HL-60/S4 (cell line): Measurements from ENCODE around the gene CEP135.

Experiments
- in situ Hi-C: fragments of 300-500 bp; cut with MboI; formaldehyde crosslinking; loops from 2 replicates; pipeline ENCODE4 v1.14.3; 2022; ENCODE audit warnings: low sequenced_read_pairs

Gene CEP135

GRCh38 chr4:56007154-56007553, 58.4 kb downstream of the CEP135 start:
- in situ Hi-C loops = no loop called here

GRCh38 chr4:56008206-56008605, 59.5 kb downstream of the CEP135 start:
- in situ Hi-C loops = no loop called here

- in situ Hi-C loops = no loop called here
These were observed 77.9 kb downstream of the CEP135 start for GRCh38 chr4:56026596-56026995.

GRCh38 chr4:56028165-56028564, 79.4 kb downstream of the CEP135 start:
- in situ Hi-C loops = no loop called here

- in situ Hi-C loops = no loop called here
These were observed 89.9 kb downstream of the CEP135 start for GRCh38 chr4:56038487-56039162.

- in situ Hi-C loops = no loop called here
These were observed 92.1 kb downstream of the CEP135 start for GRCh38 chr4:56040842-56041241.

GRCh38 chr4:56042225-56042624, 93.5 kb downstream of the CEP135 start:
- in situ Hi-C loops = no loop called here

GRCh38 chr4:56048383-56048701, 99.6 kb downstream of the CEP135 start:
- in situ Hi-C loops = no loop called here

GRCh38 chr4:56048702-56049431, 100.1 kb downstream of the CEP135 start:
- in situ Hi-C loops = no loop called here

- in situ Hi-C loops = no loop called here
These were observed 101.9 kb downstream of the CEP135 start for GRCh38 chr4:56050625-56051024.

GRCh38 chr4:56051029-56051709, 102.4 kb downstream of the CEP135 start:
- in situ Hi-C loops = no loop called here

- in situ Hi-C loops = no loop called here
These were observed 102.9 kb downstream of the CEP135 start for GRCh38 chr4:56051710-56052075.

GRCh38 chr4:56052481-56052880, 103.7 kb downstream of the CEP135 start:
- in situ Hi-C loops = no loop called here

GRCh38 chr4:56052966-56053365, 104.2 kb downstream of the CEP135 start:
- in situ Hi-C loops = no loop called here

GRCh38 chr4:56055027-56055977, 106.6 kb downstream of the CEP135 start:
- in situ Hi-C loops = no loop called here

- in situ Hi-C loops = no loop called here
These were observed 107.2 kb downstream of the CEP135 start for GRCh38 chr4:56055991-56056390.

GRCh38 chr4:56058555-56058954, 109.8 kb downstream of the CEP135 start:
- in situ Hi-C loops = no loop called here

- in situ Hi-C loops = no loop called here
These were observed 111.3 kb downstream of the CEP135 start for GRCh38 chr4:56060036-56060435.

- in situ Hi-C loops = no loop called here
These were observed 113.4 kb downstream of the CEP135 start for GRCh38 chr4:56062106-56062505.

GRCh38 chr4:56062526-56063145, 113.9 kb downstream of the CEP135 start:
- in situ Hi-C loops = no loop called here

- in situ Hi-C loops = no loop called here
These were observed 117.7 kb downstream of the CEP135 start for GRCh38 chr4:56066493-56066892.
